ENCODE data around the gene ITGB7.

Gene ITGB7

DNA sequence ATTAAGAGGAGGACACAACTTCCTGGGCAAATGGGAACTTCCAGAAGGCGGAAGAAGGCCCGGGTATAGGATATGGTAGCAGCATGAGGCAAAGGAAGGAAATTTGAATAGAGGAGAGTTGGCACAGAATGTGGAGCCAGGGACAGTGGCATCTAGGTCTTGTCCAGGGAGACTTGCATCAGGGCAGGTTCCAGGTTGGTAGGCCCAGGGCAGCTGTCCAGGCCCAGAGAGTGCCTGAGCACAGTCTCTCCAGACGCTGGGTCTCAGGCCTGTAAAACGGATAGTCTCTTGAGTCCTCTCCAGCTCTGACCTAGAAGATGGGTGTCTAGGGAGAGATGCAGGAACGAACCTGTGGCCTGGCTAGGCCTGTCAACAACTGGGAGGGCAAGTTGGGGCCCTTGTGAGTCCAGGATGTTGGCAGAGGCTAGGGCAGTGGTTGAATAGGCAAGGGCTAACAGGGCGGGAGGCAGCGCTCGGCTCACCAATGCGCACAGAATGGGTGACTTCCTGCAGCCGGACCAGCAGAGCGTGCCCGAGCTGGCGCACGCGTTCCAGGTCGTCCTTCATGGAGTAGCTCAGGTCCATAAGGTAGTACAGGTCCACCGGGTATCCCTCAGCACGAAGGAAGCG is 9.9 kb downstream of the ITGB7 start:
- Histone ChIP-seq H3K27me3 (ENCODE audit: control insufficient read depth in 2 of 2, insufficient read depth in 2 of 2, low read length in 2 of 2) (no peaks in the 10 kb centered on the region), H3K9ac (ENCODE audit: low read depth in 1 of 2, low read length in 2 of 2) (no peak overlapping the region), H3K4me3 (ENCODE audit: low read length in 2 of 2) (no peak overlapping the region), H3K36me3 (ENCODE audit: control insufficient read depth in 2 of 2, insufficient read depth in 2 of 2, low read length in 2 of 2) (peaks cover 0 to 6% of the 10 kb centered on the region in 2 donors), H3K27ac (ENCODE audit: low read depth in 2 of 2, low read length in 2 of 2) (no peak overlapping the region), H3K9me3 (ENCODE audit: control insufficient read depth in 2 of 2, low read length in 2 of 2) (no peaks in the 10 kb centered on the region), H3K4me1 (ENCODE audit: control insufficient read depth in 2 of 2, insufficient read depth in 2 of 2, low read length in 2 of 2) (peaks cover 4 to 15% of the 10 kb centered on the region in 2 donors)

DNA sequence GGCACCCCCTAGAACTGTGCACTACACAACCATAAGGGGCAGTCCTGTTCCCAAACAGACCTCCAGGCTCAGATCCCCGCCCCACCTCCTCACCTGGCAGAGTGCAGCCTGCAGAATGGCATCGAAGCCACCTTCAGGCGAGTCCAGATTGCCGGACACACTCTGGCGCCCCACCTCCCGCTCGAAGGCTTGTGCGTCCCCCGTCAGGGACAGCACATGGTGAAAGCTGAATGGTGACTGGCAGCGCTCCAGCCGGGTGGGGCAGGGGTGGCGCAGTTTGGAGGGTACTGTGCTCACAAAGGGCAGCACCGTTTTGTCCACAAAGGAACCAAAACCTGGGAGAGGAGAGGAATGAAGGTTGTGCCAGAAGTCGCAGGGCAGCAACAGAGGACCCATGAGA is 10.6 kb downstream of the ITGB7 start:
- Histone ChIP-seq H3K4me1 (ENCODE audit: control insufficient read depth in 2 of 2, insufficient read depth in 2 of 2, low read length in 2 of 2) (peaks cover 4 to 15% of the 10 kb centered on the region in 2 donors), H3K36me3 (ENCODE audit: control insufficient read depth in 2 of 2, insufficient read depth in 2 of 2, low read length in 2 of 2) (peaks cover 6 to 12% of the 10 kb centered on the region in 2 donors), H3K9me3 (ENCODE audit: control insufficient read depth in 2 of 2, low read length in 2 of 2) (no peaks in the 10 kb centered on the region), H3K4me3 (ENCODE audit: low read length in 2 of 2) (no peak overlapping the region), H3K27me3 (ENCODE audit: control insufficient read depth in 2 of 2, insufficient read depth in 2 of 2, low read length in 2 of 2) (no peaks in the 10 kb centered on the region), H3K9ac (ENCODE audit: low read depth in 1 of 2, low read length in 2 of 2) (no peak overlapping the region), H3K27ac (ENCODE audit: low read depth in 2 of 2, low read length in 2 of 2) (no peak overlapping the region)

DNA sequence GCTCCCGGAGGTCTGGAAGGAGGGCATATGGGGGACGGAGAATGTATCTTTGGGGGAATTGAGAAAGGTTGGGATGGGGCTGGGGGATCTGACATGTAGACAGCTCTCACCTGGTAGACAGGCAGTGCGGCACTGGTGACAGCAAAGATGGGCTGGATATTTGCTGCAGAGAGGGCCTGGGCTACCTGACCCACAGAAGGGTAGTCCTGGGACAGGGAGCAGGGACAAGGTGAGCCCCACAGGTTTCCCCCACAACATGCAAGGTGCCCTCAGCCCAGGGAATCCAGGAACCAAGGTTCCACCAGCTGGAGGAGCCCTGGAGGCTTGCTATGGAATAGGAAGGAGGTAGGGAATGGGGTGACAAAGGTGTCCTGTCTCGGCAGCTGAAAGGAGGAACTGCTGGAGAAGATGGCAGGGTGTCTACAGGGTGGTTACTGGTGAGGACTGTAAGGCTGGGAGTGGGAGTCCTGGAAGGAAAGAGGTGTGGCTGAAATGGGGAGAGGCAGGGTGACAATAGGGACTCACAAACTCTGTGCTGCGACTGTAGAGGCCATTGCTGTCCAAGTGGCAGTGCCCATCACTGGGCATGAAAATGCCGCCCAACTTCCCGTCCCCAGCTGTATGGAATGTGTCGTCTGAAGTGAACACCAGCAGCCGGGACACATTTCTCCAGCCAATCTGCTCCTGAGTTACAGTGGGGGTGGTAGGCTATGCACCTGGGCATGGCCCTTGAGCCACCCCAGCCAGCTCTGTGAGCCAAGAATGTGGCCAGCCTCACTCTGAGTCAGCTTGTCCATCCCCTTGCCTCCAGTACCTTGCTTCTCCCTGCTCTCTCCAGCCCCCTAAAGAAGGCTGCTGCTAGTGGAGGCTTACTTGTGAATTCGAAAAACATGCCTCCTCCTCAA is 11.3 kb downstream of the ITGB7 start:
- no peaks in the 10 kb centered on the region for H3K9me3 ChIP-seq (ENCODE audit: control insufficient read depth in 2 of 2, low read length in 2 of 2)
- no peak overlapping the region for H3K4me3 ChIP-seq (ENCODE audit: low read length in 2 of 2)
- H3K9ac ChIP-seq (ENCODE audit: low read depth in 1 of 2, low read length in 2 of 2), result no peak overlapping the region
- peaks cover 4 to 15% of the 10 kb centered on the region in 2 donors for H3K4me1 ChIP-seq (ENCODE audit: control insufficient read depth in 2 of 2, insufficient read depth in 2 of 2, low read length in 2 of 2)
- H3K27me3 ChIP-seq (ENCODE audit: control insufficient read depth in 2 of 2, insufficient read depth in 2 of 2, low read length in 2 of 2), result no peaks in the 10 kb centered on the region
- peaks cover 9 to 19% of the 10 kb centered on the region in 2 donors for H3K36me3 ChIP-seq (ENCODE audit: control insufficient read depth in 2 of 2, insufficient read depth in 2 of 2, low read length in 2 of 2)
- no peak overlapping the region for H3K27ac ChIP-seq (ENCODE audit: low read depth in 2 of 2, low read length in 2 of 2)

DNA sequence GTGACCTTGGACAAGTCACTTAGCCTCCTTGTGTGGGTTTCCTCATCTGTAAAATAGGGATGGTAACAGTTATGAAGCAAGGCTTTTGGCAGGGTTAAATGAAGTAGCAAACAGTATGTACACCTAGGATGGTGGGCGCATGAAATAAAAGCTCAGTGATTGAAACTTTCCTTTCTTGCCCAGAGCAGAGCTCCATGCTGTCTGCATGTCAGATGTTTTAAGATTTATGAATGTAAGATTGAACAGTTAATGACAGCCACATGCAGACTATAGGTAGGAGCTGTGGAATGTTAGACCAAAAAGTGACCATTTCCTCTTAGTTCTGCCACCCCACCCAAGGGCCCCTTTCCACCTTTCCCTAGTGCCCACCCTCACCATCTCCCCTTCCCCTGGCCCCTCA is 12.1 kb downstream of the ITGB7 start:
- Histone ChIP-seq H3K4me3 (ENCODE audit: low read length in 2 of 2) (no peak overlapping the region), H3K27ac (ENCODE audit: low read depth in 2 of 2, low read length in 2 of 2) (no peak overlapping the region), H3K9ac (ENCODE audit: low read depth in 1 of 2, low read length in 2 of 2) (no peak overlapping the region), H3K4me1 (ENCODE audit: control insufficient read depth in 2 of 2, insufficient read depth in 2 of 2, low read length in 2 of 2) (peaks cover 4 to 12% of the 10 kb centered on the region in 2 donors), H3K9me3 (ENCODE audit: control insufficient read depth in 2 of 2, low read length in 2 of 2) (no peaks in the 10 kb centered on the region), H3K36me3 (ENCODE audit: control insufficient read depth in 2 of 2, insufficient read depth in 2 of 2, low read length in 2 of 2) (peaks cover 9 to 22% of the 10 kb centered on the region in 2 donors), H3K27me3 (ENCODE audit: control insufficient read depth in 2 of 2, insufficient read depth in 2 of 2, low read length in 2 of 2) (no peaks in the 10 kb centered on the region)

DNA sequence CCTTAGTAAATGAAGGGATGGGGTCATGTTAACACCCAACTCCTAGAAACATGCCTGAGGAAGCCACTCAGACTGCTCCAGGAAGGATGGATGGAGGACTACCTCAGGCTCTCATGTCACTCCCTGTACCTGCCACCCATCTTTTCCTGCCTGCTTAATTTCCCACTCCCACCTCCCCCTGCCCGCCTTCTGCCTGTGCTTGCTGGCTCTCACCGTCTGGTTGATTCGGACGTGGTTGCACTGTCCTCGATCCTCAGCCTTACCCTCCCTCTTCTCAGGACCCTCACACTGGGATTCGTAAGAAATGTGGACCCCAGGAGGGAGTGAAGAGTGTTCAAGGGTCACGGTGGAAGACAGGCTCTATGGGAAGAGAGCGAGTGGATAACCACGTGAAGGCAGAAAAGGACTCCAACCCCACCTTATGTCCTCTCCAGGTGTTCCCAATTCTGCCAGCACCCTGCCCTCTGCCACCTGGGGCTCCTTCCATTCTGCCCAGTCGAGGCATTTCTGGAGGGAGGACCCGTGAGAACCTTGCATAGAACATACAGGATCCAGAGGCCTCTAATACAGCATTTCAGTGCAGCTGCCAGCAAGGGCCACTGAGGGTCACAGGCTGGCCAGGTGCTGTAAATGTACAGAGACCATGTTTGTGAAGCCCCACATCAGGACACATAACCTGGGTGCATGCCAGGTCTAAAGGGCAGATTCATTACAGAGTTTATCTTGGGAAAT is 12.9 kb downstream of the ITGB7 start:
- Histone ChIP-seq H3K4me3 (ENCODE audit: low read length in 2 of 2) (no peak overlapping the region), H3K27me3 (ENCODE audit: control insufficient read depth in 2 of 2, insufficient read depth in 2 of 2, low read length in 2 of 2) (no peaks in the 10 kb centered on the region), H3K4me1 (ENCODE audit: control insufficient read depth in 2 of 2, insufficient read depth in 2 of 2, low read length in 2 of 2) (peaks cover 4 to 12% of the 10 kb centered on the region in 2 donors), H3K9ac (ENCODE audit: low read depth in 1 of 2, low read length in 2 of 2) (no peak overlapping the region), H3K36me3 (ENCODE audit: control insufficient read depth in 2 of 2, insufficient read depth in 2 of 2, low read length in 2 of 2) (peaks cover 9 to 22% of the 10 kb centered on the region in 2 donors), H3K27ac (ENCODE audit: low read depth in 2 of 2, low read length in 2 of 2) (no peak overlapping the region), H3K9me3 (ENCODE audit: control insufficient read depth in 2 of 2, low read length in 2 of 2) (no peaks in the 10 kb centered on the region)

DNA sequence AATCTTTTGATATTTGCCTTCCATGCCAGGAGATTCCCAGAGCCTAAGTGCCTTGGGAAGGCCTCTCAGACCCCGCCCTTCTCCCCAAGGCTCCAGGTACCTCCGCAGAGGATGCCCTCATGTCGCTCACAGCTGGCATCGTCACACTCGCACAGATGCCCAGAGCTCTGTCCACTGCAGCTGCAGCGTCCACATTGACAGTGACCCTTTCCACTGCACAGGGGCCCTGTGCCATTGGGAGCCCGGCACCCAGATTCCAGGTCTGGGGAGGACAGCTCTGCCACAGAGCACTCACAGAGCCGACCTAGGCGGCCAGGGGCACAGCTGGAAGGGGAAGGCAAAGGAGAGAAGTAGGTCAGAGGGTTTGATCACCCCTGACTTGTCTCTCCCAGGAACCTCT is 14.0 kb downstream of the ITGB7 start:
- no peak overlapping the region for H3K4me3 ChIP-seq (ENCODE audit: low read length in 2 of 2)
- no peak overlapping the region for H3K27ac ChIP-seq (ENCODE audit: low read depth in 2 of 2, low read length in 2 of 2)
- H3K36me3 ChIP-seq (ENCODE audit: control insufficient read depth in 2 of 2, insufficient read depth in 2 of 2, low read length in 2 of 2), result peaks cover 17 to 31% of the 10 kb centered on the region in 2 donors
- H3K9me3 ChIP-seq (ENCODE audit: control insufficient read depth in 2 of 2, low read length in 2 of 2), result no peaks in the 10 kb centered on the region
- no peaks in the 10 kb centered on the region for H3K27me3 ChIP-seq (ENCODE audit: control insufficient read depth in 2 of 2, insufficient read depth in 2 of 2, low read length in 2 of 2)
- peaks cover 3 to 6% of the 10 kb centered on the region in 2 donors for H3K4me1 ChIP-seq (ENCODE audit: control insufficient read depth in 2 of 2, insufficient read depth in 2 of 2, low read length in 2 of 2)
- H3K9ac ChIP-seq (ENCODE audit: low read depth in 1 of 2, low read length in 2 of 2), result no peak overlapping the region

DNA sequence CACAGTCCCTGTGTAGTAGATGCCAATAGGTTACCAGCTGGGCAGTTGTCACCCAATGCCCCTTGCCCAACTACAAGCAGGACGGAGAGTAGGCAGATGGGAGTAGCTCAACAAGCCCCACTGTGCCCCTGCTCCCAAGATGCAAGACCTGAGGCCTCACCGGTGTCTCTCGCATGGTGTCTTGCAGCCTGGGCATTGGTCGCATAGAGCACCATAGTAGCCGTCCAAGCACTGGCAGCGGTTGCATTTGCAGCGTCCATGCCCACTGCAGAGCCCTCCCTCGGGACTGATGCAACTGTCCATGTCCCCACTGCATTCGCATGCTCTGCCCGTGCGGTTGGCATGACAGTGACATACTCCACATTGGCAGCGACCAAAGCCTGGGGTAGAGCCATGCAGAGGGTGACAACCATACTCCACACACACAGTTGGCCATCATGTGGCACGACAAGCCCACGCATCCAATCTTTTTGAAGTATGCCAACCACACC is 14.5 kb downstream of the ITGB7 start:
- no peaks in the 10 kb centered on the region for H3K9me3 ChIP-seq (ENCODE audit: control insufficient read depth in 2 of 2, low read length in 2 of 2)
- no peak overlapping the region for H3K4me3 ChIP-seq (ENCODE audit: low read length in 2 of 2)
- H3K27ac ChIP-seq (ENCODE audit: low read depth in 2 of 2, low read length in 2 of 2), result no peak overlapping the region
- peaks cover 0 to 2% of the 10 kb centered on the region in 2 donors for H3K4me1 ChIP-seq (ENCODE audit: control insufficient read depth in 2 of 2, insufficient read depth in 2 of 2, low read length in 2 of 2)
- no peaks in the 10 kb centered on the region for H3K27me3 ChIP-seq (ENCODE audit: control insufficient read depth in 2 of 2, insufficient read depth in 2 of 2, low read length in 2 of 2)
- H3K36me3 ChIP-seq (ENCODE audit: control insufficient read depth in 2 of 2, insufficient read depth in 2 of 2, low read length in 2 of 2), result peaks cover 22 to 36% of the 10 kb centered on the region in 2 donors
- no peak overlapping the region for H3K9ac ChIP-seq (ENCODE audit: low read depth in 1 of 2, low read length in 2 of 2)

DNA sequence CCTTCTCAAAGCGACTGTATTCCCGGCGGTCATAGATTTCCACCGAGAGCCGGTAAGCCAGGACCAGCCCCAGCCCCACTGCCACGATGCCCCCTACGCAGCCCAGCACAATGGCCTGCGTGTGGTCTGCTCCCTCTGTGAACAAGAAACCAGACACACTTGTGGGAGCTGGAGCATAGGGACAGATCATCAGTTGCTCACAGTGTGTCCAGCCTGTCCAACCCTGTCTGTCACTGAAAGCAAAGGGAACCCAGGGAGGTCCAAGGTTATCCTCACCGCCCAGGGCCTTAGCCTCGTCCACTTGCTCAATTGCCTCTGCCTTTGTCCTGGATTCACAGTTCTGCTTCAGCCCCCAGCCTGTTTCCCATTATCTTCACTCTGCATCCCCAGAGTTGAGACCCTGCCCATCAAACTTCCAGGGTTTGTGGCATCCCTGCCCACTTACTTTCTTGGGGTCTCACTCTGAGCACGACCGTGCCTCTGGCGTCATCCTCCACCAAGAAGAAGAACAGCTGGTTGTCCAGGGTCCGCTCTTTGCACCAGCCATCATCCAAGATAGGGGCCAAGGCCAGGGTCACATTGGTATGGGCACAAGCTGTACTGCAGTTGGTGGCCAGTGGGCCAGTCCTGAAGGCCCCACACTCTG is 15.0 kb downstream of the ITGB7 start:
- Histone ChIP-seq H3K4me1 (ENCODE audit: control insufficient read depth in 2 of 2, insufficient read depth in 2 of 2, low read length in 2 of 2) (peaks cover 0 to 2% of the 10 kb centered on the region in 2 donors), H3K9me3 (ENCODE audit: control insufficient read depth in 2 of 2, low read length in 2 of 2) (no peaks in the 10 kb centered on the region), H3K27me3 (ENCODE audit: control insufficient read depth in 2 of 2, insufficient read depth in 2 of 2, low read length in 2 of 2) (no peaks in the 10 kb centered on the region), H3K9ac (ENCODE audit: low read depth in 1 of 2, low read length in 2 of 2) (no peak overlapping the region), H3K36me3 (ENCODE audit: control insufficient read depth in 2 of 2, insufficient read depth in 2 of 2, low read length in 2 of 2) (peaks cover 27 to 39% of the 10 kb centered on the region in 2 donors), H3K4me3 (ENCODE audit: low read length in 2 of 2) (no peak overlapping the region), H3K27ac (ENCODE audit: low read depth in 2 of 2, low read length in 2 of 2) (no peak overlapping the region)

DNA sequence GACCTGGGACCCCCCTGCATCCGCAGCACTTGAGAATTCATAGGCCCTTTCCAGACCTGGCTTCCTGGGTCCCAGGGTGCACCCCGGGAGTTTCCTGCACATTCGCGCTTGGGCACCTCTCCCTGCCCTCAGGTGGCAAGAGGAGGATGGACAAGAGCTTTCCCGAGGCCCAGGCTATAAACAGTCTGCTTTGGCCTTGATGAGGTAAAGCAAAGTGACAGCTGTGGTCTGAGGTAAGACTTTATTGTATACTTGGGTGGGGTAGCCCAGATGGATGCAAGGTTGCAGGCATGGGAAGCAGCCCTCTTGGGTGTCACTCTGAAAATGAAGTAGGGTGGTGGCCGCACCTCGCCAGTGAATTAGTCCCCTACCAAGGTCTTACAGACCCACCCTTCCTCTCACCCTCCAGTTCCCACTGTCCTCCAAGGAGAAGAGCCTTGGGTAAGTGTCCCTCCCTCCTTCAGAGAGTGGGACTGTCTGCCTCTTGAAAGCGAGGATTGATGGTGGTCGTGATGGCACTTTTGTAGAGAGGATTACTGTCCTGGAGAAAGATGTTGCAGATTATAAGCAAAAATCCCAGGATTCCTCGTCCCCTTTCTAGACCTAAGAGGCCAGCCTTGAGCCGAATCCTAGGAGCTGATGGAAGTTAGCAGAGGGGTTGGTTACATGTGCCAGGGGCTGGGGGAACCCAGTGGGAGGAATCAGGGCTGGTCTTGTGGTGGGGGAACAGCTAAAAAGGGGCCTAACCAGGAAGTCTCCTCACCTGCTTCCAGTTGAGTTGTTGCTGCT is 15.8 kb downstream of the ITGB7 start:
- H3K36me3 ChIP-seq (ENCODE audit: control insufficient read depth in 2 of 2, insufficient read depth in 2 of 2, low read length in 2 of 2), result peaks cover 35 to 44% of the 10 kb centered on the region in 2 donors
- H3K27ac ChIP-seq (ENCODE audit: low read depth in 2 of 2, low read length in 2 of 2), result no peak overlapping the region
- no peak overlapping the region for H3K4me3 ChIP-seq (ENCODE audit: low read length in 2 of 2)
- H3K9ac ChIP-seq (ENCODE audit: low read depth in 1 of 2, low read length in 2 of 2), result no peak overlapping the region
- no peaks in the 10 kb centered on the region for H3K9me3 ChIP-seq (ENCODE audit: control insufficient read depth in 2 of 2, low read length in 2 of 2)
- no peaks in the 10 kb centered on the region for H3K27me3 ChIP-seq (ENCODE audit: control insufficient read depth in 2 of 2, insufficient read depth in 2 of 2, low read length in 2 of 2)
- H3K4me1 ChIP-seq (ENCODE audit: control insufficient read depth in 2 of 2, insufficient read depth in 2 of 2, low read length in 2 of 2), result no peaks in the 10 kb centered on the region
